HG02943 (cell line): ENCODE data around the gene PACS1.
A peak's percentile ranks its signal among the peaks of the same experiment; 100 is the strongest.
"Not testable (repeated sequence)": the region's sequence is repeated elsewhere in the genome, so short reads cannot be mapped to it uniquely, and the experiment has no call there.

ENCODE experiments used
- ATAC-seq: cut with Tn5 transposase; IDR thresholded peaks from one replicate; pipeline ENCODE4 v1.9.1; 2021; ENCODE audit warnings: mild to moderate bottlenecking, low read depth, moderate library complexity; ENCODE audit not compliant: unreplicated experiment

PACS1 gene

GRCh38 chr11:66106786-66107599 is 36.9 kb downstream of the PACS1 start:
- ATAC-seq: no peak

GRCh38 chr11:66107600-66108510 is 37.8 kb downstream of the PACS1 start:
- no peak for ATAC-seq

GRCh38 chr11:66109294-66109693 is 39.2 kb downstream of the PACS1 start:
- no peak for ATAC-seq

- no peak for ATAC-seq
Measured at GRCh38 chr11:66111158-66111557, 41.1 kb downstream of the PACS1 start.

GRCh38 chr11:66112041-66112491 is 42.0 kb downstream of the PACS1 start:
- no peak for ATAC-seq

- ATAC-seq: no peak
Measured at GRCh38 chr11:66112601-66113499, 42.8 kb downstream of the PACS1 start.

GRCh38 chr11:66114957-66115356 is 44.9 kb downstream of the PACS1 start:
- ATAC-seq: not testable (repeated sequence)

GRCh38 chr11:66115638-66116301 is 45.7 kb downstream of the PACS1 start:
- peak; percentile 49 for ATAC-seq

GRCh38 chr11:66116576-66117361 is 46.7 kb downstream of the PACS1 start:
- ATAC-seq: no peak

GRCh38 chr11:66118847-66119246 is 48.8 kb downstream of the PACS1 start:
- no peak for ATAC-seq

GRCh38 chr11:66119348-66120133 is 49.5 kb downstream of the PACS1 start:
- ATAC-seq: no peak

- ATAC-seq: no peak
Measured at GRCh38 chr11:66121466-66121865, 51.4 kb downstream of the PACS1 start.

GRCh38 chr11:66123902-66124301 is 53.8 kb downstream of the PACS1 start:
- no peak for ATAC-seq

GRCh38 chr11:66124564-66124963 is 54.5 kb downstream of the PACS1 start:
- ATAC-seq: no peak

GRCh38 chr11:66126064-66126463 is 56.0 kb downstream of the PACS1 start:
- no peak for ATAC-seq

GRCh38 chr11:66126808-66127555 is 56.9 kb downstream of the PACS1 start:
- no peak for ATAC-seq

- ATAC-seq: no peak
Measured at GRCh38 chr11:66130978-66131377, 60.9 kb downstream of the PACS1 start.
